Fibroblast of skin of abdomen (primary cell): ENCODE data around the gene ANKRD18A.

Source experiments
- DNase-seq: peaks from one replicate; pipeline ENCODE4 v3.0.0-alpha.2; 2013

Gene ANKRD18A

DNA sequence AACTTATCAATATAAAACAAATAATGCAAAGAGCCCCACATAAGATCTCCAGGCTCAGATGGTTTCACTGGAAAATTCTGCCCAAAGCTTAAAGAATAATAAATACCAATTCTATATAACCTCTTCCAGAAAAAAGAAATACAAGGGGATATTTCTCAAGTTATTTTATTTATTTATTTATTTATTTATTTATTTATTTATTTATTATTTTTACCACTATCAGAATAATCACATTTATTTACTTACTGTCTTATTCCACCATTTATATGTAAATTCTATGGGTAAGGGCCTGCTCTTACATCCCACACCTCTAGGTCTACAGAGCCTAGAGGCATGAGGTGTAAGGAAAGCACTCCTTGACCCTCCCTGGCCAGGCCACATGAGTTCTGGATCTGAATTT, 91.1 kb downstream of the ANKRD18A start:
- no peak for DNase-seq

- DNase-seq: no peak
Measured at GRCh38 chr9:38527503-38527902, 92.9 kb downstream of the ANKRD18A start.

DNA sequence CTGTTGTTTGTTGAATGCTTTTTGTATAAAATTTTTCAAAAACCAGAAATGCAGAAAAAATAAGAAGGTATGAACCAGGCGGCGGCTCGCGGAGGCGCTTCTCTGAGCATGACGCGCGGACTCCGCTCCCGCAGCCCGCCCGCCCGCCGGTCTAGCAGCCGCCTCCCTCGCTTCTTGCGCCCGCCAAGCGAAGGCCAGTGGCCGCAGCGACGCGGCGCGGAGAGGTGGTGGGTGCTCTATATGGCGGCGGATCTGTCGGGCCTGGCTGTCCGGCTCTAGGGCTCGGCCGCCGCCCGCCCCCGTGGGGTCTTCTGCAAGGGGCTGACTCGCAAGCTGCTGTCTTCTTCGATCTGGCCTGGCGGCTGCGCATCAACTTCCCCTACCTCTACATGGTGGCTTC, 93.8 kb downstream of the ANKRD18A start:
- no peak for DNase-seq

DNA sequence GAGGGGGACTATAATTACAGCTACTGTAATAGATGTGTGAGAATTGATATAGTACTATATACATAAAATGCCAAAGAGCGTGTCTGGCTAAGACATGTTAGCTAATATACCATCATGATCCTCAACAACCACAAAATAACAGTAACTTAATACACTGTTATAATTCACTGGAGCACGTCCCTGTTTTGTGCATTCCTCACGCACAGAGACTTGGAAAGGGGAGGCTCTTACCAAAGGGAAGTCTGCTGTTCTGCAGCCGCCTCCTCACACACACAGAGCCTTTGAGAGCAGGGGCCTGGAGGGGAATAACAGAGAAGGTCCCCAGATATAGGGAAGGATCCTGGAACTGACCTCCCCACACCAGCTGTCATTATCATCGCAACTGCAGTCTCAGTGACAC, 97.3 kb downstream of the ANKRD18A start:
- DNase-seq: no peak

DNA sequence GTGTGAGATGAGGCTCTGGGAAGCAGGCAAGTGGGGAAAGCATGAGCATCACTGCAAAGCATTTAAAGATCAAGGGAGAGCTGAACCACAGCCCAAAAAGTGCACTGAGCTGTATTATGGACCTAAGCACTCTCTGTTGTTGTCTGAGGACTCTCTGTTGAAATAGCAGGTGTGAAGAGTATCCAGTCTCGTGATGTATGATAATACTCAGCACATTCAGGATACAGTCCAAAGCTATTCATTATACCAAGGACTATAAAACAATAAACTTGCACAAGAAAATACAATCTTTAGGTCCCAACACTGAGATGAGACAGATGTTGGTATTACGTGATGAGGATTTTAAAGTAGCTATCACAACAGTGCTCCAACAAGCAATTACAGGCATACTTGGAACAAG, 98.6 kb downstream of the ANKRD18A start:
- DNase-seq: no peak
